GM21526 (cell line): Measurements from ENCODE around the gene SEC23B.

Source experiments
- ATAC-seq: cut with Tn5 transposase; IDR thresholded peaks from one replicate; pipeline ENCODE4 v1.9.1; 2021; ENCODE audit warnings: moderate library complexity; ENCODE audit not compliant: unreplicated experiment, low FRiP score

The SEC23B gene

GRCh38 chr20:18580012-18580411, 72.3 kb downstream of the SEC23B start:
- no peak for ATAC-seq

- ATAC-seq: no peak
These were observed 77.4 kb downstream of the SEC23B start for GRCh38 chr20:18585134-18585533.

- peak; percentile 91 for ATAC-seq
These were observed 80.2 kb downstream of the SEC23B start, which contains the start of gene DTD1 for GRCh38 chr20:18587665-18588573. Gene DTD1 (plus strand): TSS chr20:18588054. CDS start chr20:18588073, 19 bp downstream.

- no peak for ATAC-seq
These were observed 80.8 kb downstream of the SEC23B start for GRCh38 chr20:18588574-18588933.

- ATAC-seq: no peak
These were observed 82.4 kb downstream of the SEC23B start for GRCh38 chr20:18589941-18590674.

- ATAC-seq: no peak
These were observed 88.5 kb downstream of the SEC23B start for GRCh38 chr20:18596270-18596669.

GRCh38 chr20:18609741-18610140, 102.0 kb downstream of the SEC23B start:
- ATAC-seq: no peak
